ENCODE data around the gene MAGI2.

The MAGI2 gene

GRCh38 chr7:78895393-78895792 lies 558.1 kb downstream of the MAGI2 start:
- no peak for DNase-seq

GRCh38 chr7:78879206-78879605 lies 574.3 kb downstream of the MAGI2 start:
- DNase-seq = no peak

- DNase-seq = no peak
Observed at GRCh38 chr7:78873117-78873516, 580.4 kb downstream of the MAGI2 start.

- no peak for DNase-seq
Observed at GRCh38 chr7:78864339-78864738, 589.1 kb downstream of the MAGI2 start.

- DNase-seq = no peak
Observed at GRCh38 chr7:78863281-78863680, 590.2 kb downstream of the MAGI2 start.

GRCh38 chr7:78862411-78862900 lies 591.0 kb downstream of the MAGI2 start:
- DNase-seq = no peak

- no peak for DNase-seq
Observed at GRCh38 chr7:78852951-78853350, 600.5 kb downstream of the MAGI2 start.

GRCh38 chr7:78850093-78850740 lies 603.2 kb downstream of the MAGI2 start:
- no peak for DNase-seq

- no peak for DNase-seq
Observed at GRCh38 chr7:78845155-78845554, 608.3 kb downstream of the MAGI2 start.

GRCh38 chr7:78842068-78842467 lies 611.4 kb downstream of the MAGI2 start:
- no peak for DNase-seq

GRCh38 chr7:78835897-78836296 lies 617.6 kb downstream of the MAGI2 start:
- no peak for DNase-seq

- no peak for DNase-seq
Observed at GRCh38 chr7:78828317-78828716, 625.1 kb downstream of the MAGI2 start.

- no peak for DNase-seq
Observed at GRCh38 chr7:78803501-78804127, 649.9 kb downstream of the MAGI2 start.

- DNase-seq = no peak
Observed at GRCh38 chr7:78794101-78794500, 659.4 kb downstream of the MAGI2 start.

- DNase-seq = no peak
Observed at GRCh38 chr7:78792624-78793023, 660.8 kb downstream of the MAGI2 start.

GRCh38 chr7:78792006-78792405 lies 661.5 kb downstream of the MAGI2 start:
- DNase-seq = no peak

- DNase-seq = no peak
Observed at GRCh38 chr7:78788464-78788863, 665.0 kb downstream of the MAGI2 start.

- DNase-seq = no peak
Observed at GRCh38 chr7:78787854-78788253, 665.6 kb downstream of the MAGI2 start.

- DNase-seq = no peak
Observed at GRCh38 chr7:78786055-78786454, 667.4 kb downstream of the MAGI2 start.

- DNase-seq = no peak
Observed at GRCh38 chr7:78783179-78783962, 670.1 kb downstream of the MAGI2 start.

- no peak for DNase-seq
Observed at GRCh38 chr7:78780560-78780959, 672.9 kb downstream of the MAGI2 start.

- DNase-seq = no peak
Observed at GRCh38 chr7:78779788-78780187, 673.7 kb downstream of the MAGI2 start.

- no peak for DNase-seq
Observed at GRCh38 chr7:78777829-78778228, 675.6 kb downstream of the MAGI2 start.

All from CD4-positive, alpha-beta T cell treated with Interleukin-12 subunit alpha and Interleukin-12 subunit beta, for 1 hour (primary cell).